GM21367 (cell line): ENCODE data around the gene ZNF746.
"Not testable (repeated sequence)": the region's sequence is repeated elsewhere in the genome, so short reads cannot be mapped to it uniquely, and the experiment has no call there.

Source experiments
- ATAC-seq: cut with Tn5 transposase; IDR thresholded peaks from one replicate; pipeline ENCODE4 v1.9.1; 2021; ENCODE audit not compliant: unreplicated experiment

The ZNF746 gene

DNA sequence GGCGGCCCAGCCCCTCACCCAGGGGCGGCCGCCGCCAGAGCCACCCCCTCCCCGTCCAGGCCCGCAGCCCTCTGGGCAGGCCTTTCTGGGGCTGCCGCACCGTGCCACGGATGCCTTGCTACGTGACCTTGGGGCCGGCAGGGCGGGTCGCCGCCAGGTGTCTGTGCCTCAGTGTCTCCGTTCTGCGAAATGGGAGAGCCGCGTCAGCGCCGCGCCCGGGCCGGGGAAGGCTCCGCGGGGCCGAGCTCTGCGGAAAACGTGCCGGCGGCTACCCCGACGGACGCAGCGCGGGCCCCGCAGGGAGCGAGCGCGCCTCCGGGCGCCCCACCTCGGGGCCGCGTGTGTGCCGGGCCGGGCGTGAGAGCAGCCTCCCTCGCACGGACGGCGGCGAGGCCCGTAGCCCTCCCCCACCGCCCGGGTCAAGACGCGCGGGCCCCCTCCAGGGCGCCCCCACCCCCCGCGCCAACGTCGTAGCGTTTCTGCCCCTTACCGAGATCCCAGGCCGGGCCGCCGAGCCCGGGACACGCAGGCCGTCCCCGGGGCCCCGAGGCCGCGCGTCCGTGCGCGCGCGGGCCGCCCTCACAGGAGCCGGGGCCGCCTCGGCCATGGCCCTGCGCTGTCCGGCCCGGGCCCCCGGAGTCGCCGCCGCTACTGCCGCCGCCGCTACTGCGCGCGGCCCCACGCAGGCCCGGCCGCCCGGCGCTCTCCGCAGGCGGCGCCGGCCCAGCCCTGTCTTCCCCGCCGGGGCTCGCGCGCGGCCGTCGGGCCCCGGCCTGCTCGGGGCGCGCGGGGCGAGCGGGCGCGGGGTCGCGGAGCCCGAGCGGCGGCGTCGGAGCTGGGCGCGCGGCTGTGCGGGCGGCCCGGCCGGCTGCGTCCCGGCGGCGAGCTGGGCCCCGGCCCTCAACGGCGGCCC is 37.8 kb downstream of the ZNF746 start:
- ATAC-seq: peak; percentile 18

DNA sequence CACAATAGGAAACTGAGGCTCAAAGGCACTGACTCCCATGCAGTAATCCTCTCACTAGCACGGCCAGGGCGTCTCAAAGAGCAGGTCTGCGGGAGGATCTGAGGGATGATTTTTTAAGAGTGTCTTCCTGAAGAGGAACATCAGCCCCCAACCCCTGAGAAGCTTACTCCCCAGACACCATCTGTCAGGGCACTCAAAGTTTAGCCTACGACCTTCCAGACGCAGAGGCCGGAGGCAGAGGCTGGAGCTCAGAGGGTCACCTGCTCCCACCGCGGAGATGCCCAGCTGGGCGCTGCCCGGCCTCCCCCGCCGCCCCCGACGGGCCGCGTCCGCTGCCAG is 38.4 kb downstream of the ZNF746 start:
- ATAC-seq: no peak

DNA sequence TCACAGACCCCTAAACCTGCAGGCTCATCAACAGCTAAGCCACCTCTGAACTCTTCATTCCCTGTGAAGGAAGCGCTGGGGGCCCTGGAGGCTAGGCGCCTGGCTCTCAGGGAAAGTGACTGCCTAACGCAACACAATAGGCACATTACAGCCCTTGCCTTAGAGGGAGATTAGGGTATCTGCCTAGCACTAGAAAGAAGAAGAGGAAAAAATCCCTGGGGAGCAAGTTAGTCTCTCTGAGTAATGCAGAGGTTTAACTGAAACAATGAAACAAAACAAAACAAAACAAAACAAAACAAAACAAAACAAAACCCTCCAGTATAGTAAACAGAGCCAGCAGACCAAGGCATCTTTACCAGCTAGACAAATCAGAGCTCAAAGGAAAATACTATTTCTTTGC is 39.4 kb downstream of the ZNF746 start:
- ATAC-seq: no peak

DNA sequence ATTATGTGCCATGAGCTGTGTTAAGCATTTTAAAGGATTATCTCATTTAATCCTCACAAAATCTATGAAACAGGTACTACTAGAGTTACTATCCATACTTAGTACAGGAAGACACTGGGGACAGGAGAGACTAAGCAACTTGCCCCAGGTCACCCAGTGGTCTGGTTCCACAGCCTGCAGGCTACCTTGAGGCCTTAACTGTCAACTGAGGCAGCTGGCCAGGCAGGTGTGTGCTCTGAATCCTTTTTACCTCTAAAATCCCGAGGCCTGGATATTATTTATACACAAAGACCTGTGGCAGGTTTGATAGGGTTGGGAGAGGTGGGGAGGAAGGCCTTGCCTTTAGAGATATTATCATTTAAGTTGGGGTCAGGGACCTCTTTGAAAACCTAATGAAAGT is 39.8 kb downstream of the ZNF746 start:
- no peak for ATAC-seq

DNA sequence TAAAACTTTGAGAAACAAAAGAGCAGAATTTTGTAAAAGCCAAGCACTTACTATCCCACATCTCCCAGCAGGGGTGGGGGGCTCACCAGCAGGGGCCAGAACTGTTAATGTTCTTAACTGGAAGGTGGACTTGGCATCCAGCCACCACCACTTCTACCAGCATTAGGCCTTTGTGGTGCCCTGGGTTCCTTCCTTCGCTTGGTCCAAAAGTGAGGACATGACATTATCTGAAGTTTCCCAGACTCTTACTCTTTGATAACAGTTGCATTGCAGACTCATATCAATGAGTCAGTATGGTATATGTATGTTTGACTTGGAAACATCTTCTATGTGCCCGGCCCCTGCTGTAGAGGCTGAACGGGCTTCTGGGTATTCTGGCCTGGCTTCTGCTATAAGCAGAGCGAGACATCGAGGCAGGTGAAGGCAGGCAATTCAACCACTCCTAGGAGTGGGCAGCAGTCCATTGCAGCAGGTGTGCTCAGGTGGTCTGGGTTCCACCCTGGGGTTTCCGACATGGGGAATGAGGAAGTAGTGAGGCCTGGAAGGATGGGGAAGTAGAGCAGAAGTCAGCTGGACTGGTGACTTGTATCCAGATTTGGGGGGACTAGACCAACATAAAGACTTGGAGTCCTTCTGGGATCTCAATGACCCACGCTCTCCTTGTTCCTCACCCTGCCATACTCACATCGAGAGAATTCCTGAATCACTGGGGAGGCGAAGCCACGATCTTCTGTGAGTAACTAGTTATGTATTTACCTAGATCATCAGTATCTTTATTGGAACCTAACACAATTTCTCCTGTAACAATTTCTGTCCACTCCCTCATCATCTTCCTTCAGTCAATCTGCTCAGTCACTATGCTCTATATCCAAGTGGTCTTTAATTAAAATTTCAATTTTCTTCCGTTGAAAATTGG is 40.8 kb downstream of the ZNF746 start:
- no peak for ATAC-seq

DNA sequence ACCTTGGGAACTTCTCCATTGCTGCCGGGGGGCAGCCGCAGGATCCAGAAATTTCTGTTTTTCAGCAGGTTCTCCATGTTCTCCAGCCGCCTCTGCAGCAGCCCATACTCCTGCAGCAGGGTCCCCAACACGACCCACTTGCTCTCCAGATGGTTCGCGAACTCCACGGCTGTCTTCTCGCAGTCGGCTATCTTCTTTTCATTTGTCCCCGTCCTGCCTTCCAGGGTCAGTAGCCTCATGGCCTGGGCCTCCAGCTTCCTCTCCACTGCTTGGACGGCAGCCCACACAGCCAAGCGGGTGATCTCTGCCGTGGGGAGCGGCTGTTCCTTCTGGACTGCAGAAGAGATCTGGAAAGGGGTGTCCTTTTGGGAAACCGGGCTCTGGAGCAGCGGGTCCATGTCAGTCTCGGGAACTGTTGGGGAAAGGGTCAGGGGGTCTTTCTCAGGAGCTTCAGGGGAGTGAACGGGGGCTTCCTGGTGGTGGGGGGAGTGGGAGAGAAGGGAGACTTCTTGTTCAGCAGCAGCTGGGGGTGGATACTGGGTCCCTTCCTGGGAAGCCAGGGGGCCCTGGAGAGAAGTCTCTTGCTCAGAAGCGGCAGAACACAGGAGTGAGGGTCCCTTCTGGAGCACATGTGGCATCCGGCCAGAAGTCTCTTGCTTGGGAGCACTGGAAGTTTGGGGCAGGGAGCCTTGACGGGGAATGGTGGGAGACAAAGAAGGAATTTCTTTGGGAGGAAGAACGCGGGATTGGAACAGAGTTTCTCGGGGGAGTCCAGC is 42.2 kb downstream of the ZNF746 start:
- no peak for ATAC-seq

DNA sequence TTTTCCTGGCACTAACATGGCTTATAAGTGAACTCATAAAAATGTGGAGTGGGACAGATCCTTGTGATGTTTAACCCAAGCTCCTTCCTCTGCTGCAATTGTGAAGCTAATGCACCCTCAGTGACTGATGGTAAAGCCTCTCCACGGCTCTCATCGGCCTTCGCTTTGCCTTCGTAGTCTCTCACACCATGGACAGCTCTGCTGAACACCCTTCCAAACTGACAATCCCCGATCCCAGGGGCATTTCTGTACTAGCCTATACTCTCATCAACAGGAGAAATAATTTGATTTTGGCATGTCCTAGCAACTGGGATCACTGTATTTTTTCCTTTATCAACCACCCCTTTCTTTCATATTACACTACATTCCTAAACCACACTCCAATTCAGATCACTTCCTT is 42.9 kb downstream of the ZNF746 start:
- no peak for ATAC-seq

DNA sequence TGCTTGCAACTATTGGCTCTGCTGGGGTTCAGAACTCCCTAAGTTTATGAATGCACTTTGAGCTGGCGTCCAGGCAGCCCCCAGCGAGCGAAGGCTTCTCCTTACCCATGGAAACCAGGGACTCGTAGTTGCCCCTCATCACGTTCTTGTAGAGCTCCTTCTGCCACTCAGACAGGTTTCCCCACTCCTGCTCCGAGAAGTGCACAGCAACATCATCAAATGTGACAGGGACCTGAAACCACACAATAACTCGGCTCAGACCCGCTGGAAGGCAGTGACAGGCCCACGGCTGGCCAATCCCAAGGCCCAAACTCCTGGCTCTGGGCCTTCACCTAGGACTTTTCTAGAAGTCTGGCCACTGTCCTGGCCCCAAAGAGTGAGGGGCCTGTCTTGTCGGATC is 43.6 kb downstream of the ZNF746 start:
- ATAC-seq: no peak

DNA sequence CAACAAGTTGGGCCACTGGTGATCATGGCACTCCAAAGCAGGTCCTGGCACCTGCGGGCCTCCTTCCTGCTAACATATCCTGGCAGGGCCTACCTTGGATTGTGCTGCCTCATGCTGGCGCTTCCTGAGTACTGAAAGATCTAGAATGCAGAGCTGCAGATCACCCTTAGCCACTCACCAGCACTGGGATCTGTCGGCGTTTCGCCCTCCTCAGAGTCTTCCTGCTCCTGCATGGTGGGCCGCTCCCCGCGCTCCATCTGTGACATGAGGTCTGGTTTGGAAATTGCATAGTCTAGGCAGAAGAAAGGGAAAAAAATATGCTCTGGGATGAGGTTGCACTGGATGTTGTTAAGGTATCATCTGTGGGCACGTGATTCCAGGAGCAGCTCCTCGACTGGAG is 46.8 kb downstream of the ZNF746 start:
- ATAC-seq: no peak

DNA sequence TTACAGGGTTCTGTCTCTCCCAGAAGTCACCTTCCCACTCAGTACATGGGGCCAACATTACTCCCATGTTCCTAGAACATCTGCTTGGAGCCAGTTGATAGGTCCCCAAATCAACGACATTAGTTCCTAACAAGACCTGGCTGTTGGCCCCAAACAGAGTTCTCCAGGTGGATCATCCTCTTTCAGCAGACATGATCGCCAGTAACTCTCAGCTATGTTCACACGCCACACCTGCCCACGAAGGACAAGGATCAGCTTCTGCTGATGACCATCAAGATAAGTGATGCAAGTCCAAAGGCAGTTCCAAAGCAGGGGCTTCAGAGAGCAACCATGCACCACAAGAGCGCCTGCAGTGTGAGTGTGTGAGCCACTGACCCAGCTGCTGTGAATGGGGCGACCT is 47.7 kb downstream of the ZNF746 start:
- ATAC-seq: no peak

DNA sequence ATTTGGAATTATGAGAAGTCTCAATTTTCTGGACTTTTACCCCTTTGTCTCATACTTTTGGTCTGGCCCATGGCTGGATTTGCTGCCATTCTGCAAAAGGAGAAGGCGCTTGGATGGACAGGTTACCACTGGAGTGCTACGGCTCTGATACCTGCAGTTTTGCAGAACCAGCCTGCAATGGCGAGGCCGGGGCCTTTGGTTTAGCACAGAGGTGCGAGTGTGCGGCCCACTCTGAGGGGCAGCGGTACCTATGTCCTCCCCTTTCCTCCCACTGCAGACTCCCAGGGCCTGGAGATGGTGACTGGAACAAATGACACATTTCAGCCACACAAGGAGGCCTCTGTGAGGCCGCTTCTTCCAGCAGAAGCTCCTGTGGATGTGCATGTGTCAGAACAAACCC is 48.6 kb downstream of the ZNF746 start:
- no peak for ATAC-seq

DNA sequence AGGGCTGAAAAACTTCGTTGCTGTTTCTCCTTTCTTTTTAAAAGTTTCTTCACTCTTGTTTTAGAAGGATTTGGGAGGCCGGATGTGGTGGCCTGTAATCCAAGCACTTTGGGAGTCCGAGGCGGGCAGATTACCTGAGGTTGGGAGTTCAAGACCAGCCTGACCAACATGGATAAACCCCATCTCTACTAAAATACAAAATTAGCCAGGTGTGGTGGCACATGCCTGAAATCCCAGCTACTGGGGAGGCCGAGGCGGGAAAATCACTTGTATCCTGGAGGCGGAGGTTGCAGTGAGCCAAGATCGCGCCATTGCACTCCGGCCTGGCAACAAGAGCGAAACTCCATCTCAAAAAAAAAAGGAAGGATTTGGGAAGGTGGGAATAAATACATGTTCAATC is 51.6 kb downstream of the ZNF746 start:
- not testable (repeated sequence) for ATAC-seq

DNA sequence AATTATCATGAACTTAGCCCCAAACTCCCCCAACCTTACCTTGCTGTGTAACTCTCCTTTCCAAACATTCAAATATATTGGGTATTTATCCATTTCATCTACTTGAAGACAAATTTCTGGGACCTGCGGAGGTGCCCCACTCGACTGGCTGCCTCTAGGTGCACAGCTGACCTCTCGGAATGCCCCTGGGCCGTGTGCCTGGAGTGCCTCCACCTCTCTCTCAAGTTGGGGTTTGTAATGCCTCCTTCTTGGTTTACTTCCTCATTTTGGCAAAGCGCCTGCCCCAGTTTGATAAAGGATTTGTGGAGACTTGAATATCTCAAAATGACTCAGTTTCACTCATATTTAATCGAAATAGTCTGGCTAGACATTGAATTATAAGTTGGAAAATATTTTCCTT is 53.3 kb downstream of the ZNF746 start:
- no peak for ATAC-seq

DNA sequence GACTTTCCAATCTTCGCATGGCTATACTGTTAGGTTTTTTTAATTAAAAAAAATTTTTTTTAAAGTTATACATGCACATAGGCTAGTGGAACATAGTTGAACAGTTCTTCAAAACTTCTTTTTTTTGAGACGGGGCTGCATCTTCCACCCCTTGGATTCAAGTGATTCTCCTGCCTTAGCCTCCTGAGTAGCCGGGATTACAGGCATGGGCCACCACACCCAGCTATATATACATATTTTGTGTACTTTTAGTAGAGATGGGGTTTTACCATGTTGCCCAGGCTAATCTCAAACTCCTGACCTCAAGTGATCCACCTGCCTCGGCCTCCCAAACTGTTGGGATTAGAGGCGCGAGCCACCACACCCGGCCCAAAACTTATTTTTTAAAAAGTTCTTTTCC is 54.1 kb downstream of the ZNF746 start:
- no peak for ATAC-seq

DNA sequence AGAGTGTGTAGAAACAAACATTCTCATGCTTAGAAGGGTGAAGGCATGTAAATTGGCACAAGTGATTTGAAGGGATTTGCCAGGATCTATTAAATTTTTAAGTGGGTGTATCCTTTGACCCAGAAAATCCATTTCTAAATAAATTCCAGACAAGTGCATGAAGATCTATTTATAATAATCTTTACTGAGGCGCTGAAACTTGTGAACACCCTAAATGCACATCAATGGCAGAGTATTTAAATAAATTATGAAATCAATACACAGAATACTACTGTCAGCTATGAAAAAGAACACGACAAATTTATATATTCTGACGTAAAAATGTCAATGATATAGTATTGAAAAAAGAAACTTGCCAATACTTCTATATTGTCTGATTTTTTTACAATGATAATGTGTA is 54.7 kb downstream of the ZNF746 start:
- no peak for ATAC-seq

DNA sequence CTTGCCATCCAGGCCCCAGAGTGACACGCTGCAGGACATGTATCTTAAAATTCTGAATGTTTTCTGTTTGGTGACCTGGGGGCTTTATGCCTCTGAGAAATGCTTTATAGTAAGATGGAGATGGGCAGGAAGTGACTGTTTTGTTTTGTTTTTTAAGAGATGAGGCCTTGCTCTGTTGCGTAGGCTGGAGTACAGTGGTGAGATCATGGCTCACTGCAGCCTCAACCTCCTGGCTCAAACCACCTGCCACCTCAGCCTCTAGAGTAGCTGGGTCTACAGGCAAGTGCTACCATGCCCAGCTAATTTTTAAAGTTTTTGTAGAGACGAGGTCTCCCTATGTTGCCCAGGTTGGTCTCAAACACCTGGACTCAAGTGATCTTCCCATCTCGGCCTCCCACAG is 57.4 kb downstream of the ZNF746 start:
- ATAC-seq: no peak

DNA sequence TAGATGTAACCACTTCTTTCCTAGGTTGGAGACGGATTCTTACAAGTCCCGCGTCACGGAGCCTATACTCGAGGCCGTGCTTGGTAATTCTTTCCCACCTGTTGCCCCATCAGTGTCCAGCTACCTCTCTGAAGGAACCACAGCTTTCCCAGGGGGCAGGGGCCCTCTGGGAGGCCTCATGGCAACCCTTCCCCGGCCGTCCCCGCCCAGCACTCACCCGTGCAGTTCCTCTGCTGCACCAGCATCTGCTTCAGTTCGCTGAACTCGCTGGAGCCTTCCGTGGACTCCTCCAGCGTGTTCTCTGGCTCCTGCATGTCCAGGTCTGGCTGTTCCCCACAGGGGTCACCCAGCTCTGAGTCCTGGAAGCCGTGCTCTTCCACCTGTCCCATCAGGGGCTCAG is 61.3 kb downstream of the ZNF746 start:
- no peak for ATAC-seq

DNA sequence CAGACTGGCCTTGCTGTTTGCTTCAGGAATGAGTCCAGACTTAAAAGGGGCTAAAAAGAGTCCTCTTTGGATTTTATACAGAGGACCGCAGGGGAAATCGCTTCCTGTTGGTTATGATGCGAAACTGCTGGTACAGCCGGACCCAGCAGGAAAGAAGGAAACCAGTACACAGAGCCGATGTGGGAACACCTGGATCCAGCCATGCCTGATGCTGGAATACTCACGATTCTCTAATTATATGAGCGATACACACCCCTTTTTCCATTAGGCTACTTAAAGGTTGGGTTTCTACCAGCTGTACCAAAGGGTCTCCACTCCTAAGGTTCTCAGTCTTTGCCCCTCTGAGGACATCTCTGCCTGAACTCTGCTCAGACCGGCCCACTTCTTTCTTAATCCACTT is 64.5 kb downstream of the ZNF746 start:
- no peak for ATAC-seq

DNA sequence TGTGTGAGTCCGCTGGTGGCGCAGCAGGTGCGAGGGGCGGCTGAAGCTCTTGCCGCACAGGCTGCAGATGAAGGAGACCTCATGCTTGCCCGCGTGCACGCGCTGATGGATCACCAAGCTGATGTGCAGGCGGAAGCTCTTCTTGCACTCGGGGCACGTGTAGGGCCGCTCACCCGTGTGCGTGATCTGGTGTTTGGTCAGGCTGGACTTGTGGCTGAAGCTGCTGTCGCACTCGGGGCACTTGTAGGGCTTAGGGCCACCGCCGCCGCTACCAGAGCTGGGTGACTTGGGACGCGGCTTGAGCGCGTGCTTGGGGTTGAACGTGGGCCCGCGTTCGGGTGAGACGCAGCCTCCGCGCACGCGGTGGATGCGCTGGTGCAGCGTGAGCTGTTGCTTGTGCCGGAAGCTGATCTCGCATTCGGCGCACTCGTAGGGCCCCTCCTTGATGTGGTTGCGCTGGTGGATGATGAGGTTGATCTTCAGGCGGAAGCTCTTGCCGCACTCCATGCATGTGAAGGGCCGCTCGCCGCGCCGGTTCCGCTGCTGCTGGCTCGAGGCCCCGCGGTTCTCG is 65.4 kb downstream of the ZNF746 start:
- no peak for ATAC-seq

DNA sequence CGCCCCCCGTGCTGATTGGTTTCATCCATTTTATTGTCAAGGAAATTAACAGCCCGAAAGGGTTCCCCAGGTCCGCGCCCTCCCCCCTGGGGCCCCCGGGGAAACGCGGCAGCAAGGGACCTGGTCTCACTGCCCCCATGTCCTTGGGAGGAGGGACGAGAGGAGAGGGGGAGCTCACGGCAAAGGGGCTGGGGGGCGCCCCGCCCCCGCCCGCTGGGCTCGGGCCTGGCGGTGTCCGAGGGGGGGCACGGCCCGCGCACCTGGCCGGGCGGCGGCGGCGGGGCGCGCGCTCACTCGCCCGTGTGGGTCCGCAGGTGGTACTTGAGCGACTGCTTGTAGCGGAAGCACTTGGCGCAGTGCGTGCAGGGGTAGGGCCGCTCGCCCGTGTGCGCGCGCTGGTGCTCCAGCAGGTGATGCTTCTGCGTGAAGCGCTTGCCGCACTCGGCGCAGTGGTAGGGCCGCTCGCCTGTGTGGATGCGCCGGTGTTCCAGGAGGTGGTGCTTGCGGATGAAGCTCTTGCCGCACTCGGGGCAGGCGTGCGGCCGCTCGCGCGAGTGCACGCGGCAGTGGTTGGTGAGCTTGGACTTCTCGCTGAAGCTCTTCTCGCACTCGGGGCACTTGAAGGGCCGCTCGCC is 66.0 kb downstream of the ZNF746 start:
- ATAC-seq: no peak

DNA sequence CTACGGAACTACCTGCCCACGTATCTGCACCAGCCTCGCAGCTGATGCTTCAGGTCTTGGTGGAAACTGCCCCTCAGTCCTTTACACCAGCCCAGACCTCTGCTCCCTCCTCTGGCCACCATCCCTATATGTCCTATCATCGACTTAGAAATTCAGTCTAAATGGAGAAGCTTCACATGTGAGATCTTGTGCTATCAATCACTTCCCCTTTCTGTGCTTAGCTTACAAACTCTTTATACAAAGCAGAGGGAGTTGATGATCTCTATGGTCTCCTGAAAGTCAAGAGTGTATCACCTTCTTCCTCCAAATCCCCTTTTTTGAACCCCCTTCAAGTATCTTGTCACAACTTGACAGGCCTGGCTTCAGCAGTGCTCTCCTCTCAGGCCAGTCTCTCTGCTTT is 67.4 kb downstream of the ZNF746 start:
- no peak for ATAC-seq
